ENCODE results near the gene CABP7. TPM values are rescaled to one million over a fixed set of nuclear protein-coding genes. Genes with fewer than 3 reads are reported as not detected.

The CABP7 gene
- total and polyA plus RNA-seq, 2 of the 13 experiments (the other 11 are each of a cell fraction or from before 2014, with no cell fraction given) = 0.08 TPM; not detected in 1

GRCh38 chr22:29716814-29717545 lies 2.8 kb upstream of the CABP7 start (continued):
- TF ChIP-seq EED (CRISPR knock-in tag; IDR thresholded peaks at IDR 0.05) (no peak), ZBTB7B (CRISPR knock-in tag; IDR thresholded peaks at IDR 0.05) (peak; percentile 72), NAIF1 (CRISPR knock-in tag; IDR thresholded peaks at IDR 0.05; ENCODE audit: borderline replicate concordance) (peak; percentile 65; the same call in 1 of the 2 replicates), CCDC6 (CRISPR knock-in tag; IDR thresholded peaks at IDR 0.05) (peak; percentile 83; the same call in 1 of the 2 replicates), CREB3 (CRISPR knock-in tag; IDR thresholded peaks at IDR 0.05) (peak; percentile 74; the same call in 1 of the 2 replicates), ELF1 (CRISPR knock-in tag; IDR thresholded peaks at IDR 0.05) (peak; percentile 41; the same call in 1 of the 2 replicates), TAF1 (CRISPR knock-in tag; IDR thresholded peaks at IDR 0.05) (no peak), ZNF780A (CRISPR knock-in tag; IDR thresholded peaks at IDR 0.05) (0 out of 2 replicates have a peak, but pooled peaks have one; percentile 47), E2F5 (CRISPR knock-in tag; conservative IDR thresholded peaks at IDR 0.05) (peak; percentile 75), SP2 (CRISPR knock-in tag; IDR thresholded peaks at IDR 0.05) (no peak), CERS6 (CRISPR knock-in tag; IDR thresholded peaks at IDR 0.05) (no peak), ZNF605 (CRISPR knock-in tag; IDR thresholded peaks at IDR 0.05) (peak; percentile 73; the same call in 1 of the 2 replicates), ARNT2 (CRISPR knock-in tag; IDR thresholded peaks at IDR 0.05; ENCODE audit: low read depth) (peak; percentile 76; the same call in 1 of the 2 replicates), NFE2L1 (CRISPR knock-in tag; IDR thresholded peaks at IDR 0.05; ENCODE audit: borderline replicate concordance) (no peak), MXD1 (CRISPR knock-in tag; IDR thresholded peaks at IDR 0.05) (peak; percentile 80; the same call in 1 of the 2 replicates), ATM (IDR thresholded peaks at IDR 0.05; ENCODE audit: borderline replicate concordance) (no peak), GMEB2 (CRISPR knock-in tag; IDR thresholded peaks at IDR 0.05; ENCODE audit: low read depth) (no peak), LRRFIP1 (CRISPR knock-in tag; conservative IDR thresholded peaks at IDR 0.05) (peak; percentile 94), ZNF18 (CRISPR knock-in tag; IDR thresholded peaks at IDR 0.05; ENCODE audit: insufficient replicate concordance) (no peak), TOE1 (CRISPR knock-in tag; IDR thresholded peaks at IDR 0.05) (no peak)
